Lung (tissue), 12 donors: Measurements from ENCODE around the gene ATP1B3. TPM values are rescaled to one million over a fixed set of nuclear protein-coding genes. Genes with fewer than 3 reads are reported as not detected.

Source experiments
- ATAC-seq: fragments of 200-7000 bp; cut with Tn5 transposase; one replicate; pipeline ENCODE4 v1.9.1; 2020; ENCODE audit warnings: moderate number of reproducible peaks; ENCODE audit not compliant: insufficient read depth, low FRiP score
- DNase-seq, 3 donors: peaks; one replicate each; pipeline ENCODE4 v3.0.0-alpha.2; 2013 to 2017
- H3K27ac ChIP-seq, 2 donors: one replicate each; pipeline ENCODE4 v1.5.1; 2013; ENCODE audit warnings: mild to moderate bottlenecking in 2 of 2, moderate library complexity in 2 of 2, control low read depth in 1 of 2, inconsistent platforms in 1 of 2, low read depth in 1 of 2, low read length in 1 of 2
- H3K27me3 ChIP-seq, 3 donors: one replicate each; pipeline ENCODE4 v1.5.1; 2013; ENCODE audit warnings: low read length in 2 of 3; ENCODE audit not compliant: control insufficient read depth in 3 of 3, insufficient read depth in 3 of 3
- H3K36me3 ChIP-seq, 4 donors: one replicate each; pipeline ENCODE4 v1.5.1; 2013; ENCODE audit warnings: low read length in 4 of 4, mild to moderate bottlenecking in 1 of 4, moderate library complexity in 1 of 4; ENCODE audit not compliant: control insufficient read depth in 4 of 4, insufficient read depth in 4 of 4
- H3K4me1 ChIP-seq, 5 donors: one replicate each; pipeline ENCODE4 v1.5.1; 2013; ENCODE audit warnings: low read length in 5 of 5, mild to moderate bottlenecking in 2 of 5, moderate library complexity in 1 of 5; ENCODE audit not compliant: control insufficient read depth in 5 of 5, insufficient read depth in 5 of 5
- H3K4me3 ChIP-seq: one replicate; pipeline ENCODE4 v1.5.1; 2013; ENCODE audit warnings: mild to moderate bottlenecking, control low read depth, moderate library complexity
- H3K9ac ChIP-seq, 2 donors: one replicate each; pipeline ENCODE4 v1.5.1; 2013; ENCODE audit warnings: low read length in 2 of 2, control low read depth in 1 of 2; ENCODE audit not compliant: insufficient read depth in 1 of 2
- H3K9me3 ChIP-seq, 4 donors: one replicate each; pipeline ENCODE4 v1.5.1; 2013; ENCODE audit warnings: low read length in 3 of 4, mild to moderate bottlenecking in 1 of 4, moderate library complexity in 1 of 4; ENCODE audit not compliant: control insufficient read depth in 4 of 4, insufficient read depth in 3 of 4
- CTCF ChIP-seq: IDR thresholded peaks from 2 replicates; pipeline ENCODE4 v1.5.1; 2012; ENCODE audit warnings: mild to moderate bottlenecking; ENCODE audit errors: control extremely low read depth, extremely low read depth
- WGBS, 2 donors: extraction: QIAGEN DNeasy Blood & Tissue Kit; methylation state at CpG; one replicate each; pipeline ENCODE4 v1.1.7; 2013; 5-methylcytosine and 5-hydroxymethylcytosine counted together
- polyA plus RNA-seq, 2 donors: library from polyadenylated mRNA; stranded (reverse); fragments of 200-250 nt; gene quantifications; one replicate each; pipeline ENCODE4 v1.2.1, GENCODE V29; 2013
- total RNA-seq, 2 donors: library from RNA; depleted of rRNA in 1 of 2; stranded (reverse); fragments of >200 nt in 1 of 2; gene quantifications; one replicate each; pipeline ENCODE4 v1.2.1, GENCODE V29; 2014 to 2021
- donor health status: control.
- donor health status: control.
- donor health status: Bipolar disorder and iron deficiency.
- donor health status: healthy.
- donor health status: DM: yes; HTN: yes; CAD: no.

The ATP1B3 gene
- total and polyA plus RNA-seq, 4 donors: 33.4 to 160 (median 128) TPM

GRCh38 chr3:141860766-141861513, 15.5 kb upstream of the ATP1B3 start:
- 58% methylated on average over 8 of the region's 8 CpGs for WGBS, 2 donors
- Histone ChIP-seq H3K27me3 (no peaks in the 10 kb centered on the region), H3K9ac (no peak overlapping the region), H3K4me3 (no peak overlapping the region), H3K27ac (no peak overlapping the region), H3K36me3 (no peaks in the 10 kb centered on the region), H3K4me1 (peaks cover 0 to 6% (median 0%) of the 10 kb centered on the region in 5 donors), H3K9me3 (no peaks in the 10 kb centered on the region)
- DNase-seq (peak in 2 of 3 donors; percentile 53 to 75), ATAC-seq (no peak)
- no peak for TF ChIP-seq CTCF

- H3K27me3 ChIP-seq: no peaks in the 10 kb centered on the region
- 72 to 81% methylated on average over 3 of the region's 3 CpGs for WGBS, 2 donors
- H3K36me3 ChIP-seq: no peaks in the 10 kb centered on the region
- H3K9me3 ChIP-seq: no peaks in the 10 kb centered on the region
- no peak for DNase-seq
- H3K27ac ChIP-seq: no peak overlapping the region
- H3K4me1 ChIP-seq: peaks cover 0 to 6% (median 0%) of the 10 kb centered on the region in 5 donors
- no peak for ATAC-seq
- H3K9ac ChIP-seq: no peak overlapping the region
- no peak overlapping the region for H3K4me3 ChIP-seq
- no peak for TF ChIP-seq CTCF
Measured at GRCh38 chr3:141862279-141862816, 14.1 kb upstream of the ATP1B3 start.

- 9 to 15% methylated on average over 1 of the region's 1 CpG for WGBS, 2 donors
- no peak overlapping the region for H3K9ac ChIP-seq
- H3K36me3 ChIP-seq: no peaks in the 10 kb centered on the region
- no peak for ATAC-seq
- no peak for DNase-seq
- no peak for TF ChIP-seq CTCF
- no peaks in the 10 kb centered on the region for H3K9me3 ChIP-seq
- no peaks in the 10 kb centered on the region for H3K27me3 ChIP-seq
- no peak overlapping the region for H3K4me3 ChIP-seq
- H3K27ac ChIP-seq: no peak overlapping the region
- H3K4me1 ChIP-seq: peaks cover 0 to 6% (median 0%) of the 10 kb centered on the region in 5 donors
Measured at GRCh38 chr3:141863491-141863890, 13.0 kb upstream of the ATP1B3 start.
